Vagina (tissue), 2 donors: ENCODE data around the gene CORO2B.

Experiments used
- CTCF ChIP-seq, 3 experiments: fragments of 450-650 bp in 2 of 3; fragments of 200-600 bp in 1 of 3; sonication (generic) in 1 of 3; IDR thresholded peaks; one replicate each; pipeline ENCODE4 v1.5.1; 2017 to 2019; ENCODE audit warnings: antibody characterized with exemption in 3 of 3, mild to moderate bottlenecking in 2 of 3, moderate library complexity in 2 of 3
- POLR2A ChIP-seq, 2 donors: fragments of 450-650 bp; IDR thresholded peaks; one replicate each; pipeline ENCODE4 v1.6.1; 2017; ENCODE audit warnings: antibody characterized with exemption in 2 of 2, mild to moderate bottlenecking in 2 of 2, moderate library complexity in 2 of 2

- no peak for TF ChIP-seq CTCF (IDR thresholded peaks at IDR 0.05)
- no peak for TF ChIP-seq POLR2A (IDR thresholded peaks at IDR 0.05)
Measured at GRCh38 chr15:68646156-68646555, 67.4 kb downstream of the CORO2B start.
